Small intestine (tissue), 7 donors: ENCODE results near the gene HOXD13. TPM values are rescaled to one million over a fixed set of nuclear protein-coding genes. Genes with fewer than 3 reads are reported as not detected.
A peak's percentile ranks its signal among the peaks of the same experiment; 100 is the strongest.

Source experiments
- DNase-seq, 2 donors: peaks; one replicate each; pipeline versions ENCODE4 v3.0.0 to v3.0.0-alpha.2; 2013
- FAIRE-seq: peaks from 2 replicates; lab custom pipeline; 2012; peaks lifted over from hg19 to GRCh38; lab: Jason Lieb, UNC
- H3K27ac ChIP-seq, 3 donors: one replicate each; pipeline ENCODE4 v1.5.1; 2013; ENCODE audit warnings: low read length in 2 of 3, mild to moderate bottlenecking in 2 of 3, control low read depth in 1 of 3, inconsistent platforms in 1 of 3, low read depth in 1 of 3, moderate library complexity in 1 of 3
- H3K27me3 ChIP-seq, 3 donors: one replicate each; pipeline ENCODE4 v1.6.1; 2013; ENCODE audit warnings: low read length in 3 of 3, inconsistent platforms in 1 of 3; ENCODE audit not compliant: control insufficient read depth in 3 of 3, insufficient read depth in 3 of 3
- H3K36me3 ChIP-seq, 3 donors: one replicate each; pipeline ENCODE4 v1.6.1; 2013; ENCODE audit warnings: low read length in 3 of 3, inconsistent platforms in 1 of 3, low read depth in 1 of 3, mild to moderate bottlenecking in 1 of 3, moderate library complexity in 1 of 3; ENCODE audit not compliant: control insufficient read depth in 3 of 3, insufficient read depth in 2 of 3
- H3K4me1 ChIP-seq, 3 donors: one replicate each; pipeline ENCODE4 v1.6.1; 2013; ENCODE audit warnings: low read length in 2 of 3, inconsistent platforms in 1 of 3, low read depth in 1 of 3, mild to moderate bottlenecking in 1 of 3, moderate library complexity in 1 of 3; ENCODE audit not compliant: control insufficient read depth in 3 of 3, insufficient read depth in 2 of 3
- H3K4me3 ChIP-seq, 3 donors: one replicate each; pipeline ENCODE4 v1.5.1; 2013; ENCODE audit warnings: low read length in 3 of 3, control low read depth in 1 of 3, inconsistent platforms in 1 of 3, low read depth in 1 of 3, mild to moderate bottlenecking in 1 of 3, moderate library complexity in 1 of 3
- H3K9me3 ChIP-seq, 2 donors: one replicate each; pipeline ENCODE4 v1.6.1; 2013; ENCODE audit warnings: low read depth in 1 of 2, low read length in 1 of 2; ENCODE audit not compliant: control insufficient read depth in 2 of 2, insufficient read depth in 1 of 2
- WGBS, 3 donors: extraction: QIAGEN DNeasy Blood & Tissue Kit; methylation state at CpG; one replicate each; pipeline ENCODE4 v1.1.7; 2013; 5-methylcytosine and 5-hydroxymethylcytosine counted together
- polyA plus RNA-seq, 4 donors: library from polyadenylated mRNA; stranded (reverse) in 3 of 4; unstranded in 1 of 4; fragments of 200-250 nt in 3 of 4; fragments of 120-200 nt in 1 of 4; gene quantifications; one replicate each; pipeline versions ENCODE4 v1.2.1 to v1.2.3, GENCODE V29; 2013
- donor health status: healthy with polysubstance abuse.
- donor health status: control.
- donor health status: control.
- donor health status: Bipolar disorder and iron deficiency.
- donor health status: healthy.

Gene HOXD13
- polyA plus RNA-seq, 4 donors = not detected

- no peaks in the 10 kb centered on the region for H3K36me3 ChIP-seq
- FAIRE-seq = no peak
- H3K4me1 ChIP-seq = peaks cover 0 to 13% (median 0%) of the 10 kb centered on the region in 3 donors
- peaks cover 19 to 95% (median 78%) of the 10 kb centered on the region in 3 donors for H3K27me3 ChIP-seq
- peak; percentile 50 to 70 for DNase-seq
- H3K9me3 ChIP-seq = peaks cover 0 to 6% of the 10 kb centered on the region in 2 donors
- peak overlapping the region in 2 of 3 donors; percentile 29 to 35 for H3K4me3 ChIP-seq
- WGBS, 3 donors = 3 to 6% (median 5%) methylated on average over 45 to 49 of the region's 49 CpGs
- no peak overlapping the region for H3K27ac ChIP-seq
Measured at GRCh38 chr2:176088048-176088936, 4.2 kb upstream of the HOXD13 start.

- H3K9me3 ChIP-seq = peaks cover 0 to 6% of the 10 kb centered on the region in 2 donors
- no peak overlapping the region for H3K4me3 ChIP-seq
- no peak for FAIRE-seq
- H3K27me3 ChIP-seq = peaks cover 19 to 95% (median 76%) of the 10 kb centered on the region in 3 donors
- DNase-seq = no peak
- H3K4me1 ChIP-seq = peaks cover 0 to 15% (median 0%) of the 10 kb centered on the region in 3 donors
- no peaks in the 10 kb centered on the region for H3K36me3 ChIP-seq
- H3K27ac ChIP-seq = no peak overlapping the region
- WGBS, 3 donors = 5 to 7% (median 7%) methylated on average over 6 of the region's 6 CpGs
Measured at GRCh38 chr2:176088937-176089842, 3.3 kb upstream of the HOXD13 start.

GRCh38 chr2:176089843-176090395 lies 2.6 kb upstream of the HOXD13 start:
- no peaks in the 10 kb centered on the region for H3K36me3 ChIP-seq
- peaks cover 0 to 15% (median 0%) of the 10 kb centered on the region in 3 donors for H3K4me1 ChIP-seq
- FAIRE-seq = no peak
- peaks cover 0 to 6% of the 10 kb centered on the region in 2 donors for H3K9me3 ChIP-seq
- H3K4me3 ChIP-seq = no peak overlapping the region
- H3K27ac ChIP-seq = no peak overlapping the region
- DNase-seq = no peak
- peaks cover 22 to 95% (median 74%) of the 10 kb centered on the region in 3 donors for H3K27me3 ChIP-seq

- FAIRE-seq = no peak
- no peak for DNase-seq
- H3K9me3 ChIP-seq = peaks cover 0 to 6% of the 10 kb centered on the region in 2 donors
- H3K27ac ChIP-seq = no peak overlapping the region
- H3K4me3 ChIP-seq = no peak overlapping the region
- 19 to 20% (median 19%) methylated on average over 5 of the region's 5 CpGs for WGBS, 3 donors
- peaks cover 19 to 95% (median 70%) of the 10 kb centered on the region in 3 donors for H3K27me3 ChIP-seq
- H3K36me3 ChIP-seq = no peaks in the 10 kb centered on the region
- peaks cover 0 to 14% (median 0%) of the 10 kb centered on the region in 3 donors for H3K4me1 ChIP-seq
Measured at GRCh38 chr2:176090862-176091261, 1.7 kb upstream of the HOXD13 start.

GRCh38 chr2:176091329-176092258 lies 927 bp upstream of the HOXD13 start:
- FAIRE-seq (no peak), DNase-seq (no peak)
- Histone ChIP-seq H3K27me3 (peaks cover 19 to 94% (median 68%) of the 10 kb centered on the region in 3 donors), H3K36me3 (no peaks in the 10 kb centered on the region), H3K4me1 (peaks cover 0 to 11% (median 0%) of the 10 kb centered on the region in 3 donors), H3K9me3 (peaks cover 0 to 4% of the 10 kb centered on the region in 2 donors), H3K4me3 (no peak overlapping the region), H3K27ac (no peak overlapping the region)
- 5 to 7% (median 6%) methylated on average over 31 of the region's 31 CpGs for WGBS, 3 donors

- Histone ChIP-seq H3K9me3 (peaks cover 0 to 2% of the 10 kb centered on the region in 2 donors), H3K27ac (no peak overlapping the region), H3K4me1 (peaks cover 0 to 13% (median 3%) of the 10 kb centered on the region in 3 donors), H3K4me3 (peak overlapping the region in 1 of 3 donors; percentile 41), H3K36me3 (no peaks in the 10 kb centered on the region), H3K27me3 (peaks cover 15 to 94% (median 73%) of the 10 kb centered on the region in 3 donors)
- WGBS, 3 donors = 4 to 6% (median 4%) methylated on average over 45 to 53 of the region's 53 CpGs
- FAIRE-seq (no peak), DNase-seq (peak in 1 of 2 donors; percentile 48)
Measured at GRCh38 chr2:176093145-176093897, 800 bp downstream of the HOXD13 start.

GRCh38 chr2:176093898-176094249 lies 1.4 kb downstream of the HOXD13 start:
- FAIRE-seq (no peak), DNase-seq (no peak)
- no peaks in the 10 kb centered on the region for H3K36me3 ChIP-seq
- H3K9me3 ChIP-seq = peaks cover 0 to under 1% of the 10 kb centered on the region in 2 donors
- 7 to 9% (median 8%) methylated on average over 8 of the region's 8 CpGs for WGBS, 3 donors
- H3K4me3 ChIP-seq = no peak overlapping the region
- peaks cover 15 to 94% (median 73%) of the 10 kb centered on the region in 3 donors for H3K27me3 ChIP-seq
- peaks cover 0 to 13% (median 3%) of the 10 kb centered on the region in 3 donors for H3K4me1 ChIP-seq
- no peak overlapping the region for H3K27ac ChIP-seq
